Adrenal gland (tissue), 5 donors: ENCODE data around the gene RIPOR2.

Experiments used
- POLR2A ChIP-seq, 2 donors: fragments of 450-650 bp; IDR thresholded peaks; one replicate each; pipeline ENCODE4 v1.6.1; 2017; ENCODE audit warnings: antibody characterized with exemption in 2 of 2, mild to moderate bottlenecking in 2 of 2, moderate library complexity in 1 of 2
- TF ChIP-seq, protein P1 (sequence below), 6 experiments: fragments of 450-650 bp in 4 of 6; fragments of 200-600 bp in 2 of 6; sonication (generic) in 1 of 6; IDR thresholded peaks; 1 replicate in 5 of 6; 2 replicates in 1 of 6; pipeline versions ENCODE4 v1.5.1 to v1.8.0; 2016 to 2021; ENCODE audit warnings: antibody characterized with exemption in 6 of 6, mild to moderate bottlenecking in 2 of 6, moderate library complexity in 1 of 6
- donor health status: DM: no; HTN: no; CAD: no.

DNA sequence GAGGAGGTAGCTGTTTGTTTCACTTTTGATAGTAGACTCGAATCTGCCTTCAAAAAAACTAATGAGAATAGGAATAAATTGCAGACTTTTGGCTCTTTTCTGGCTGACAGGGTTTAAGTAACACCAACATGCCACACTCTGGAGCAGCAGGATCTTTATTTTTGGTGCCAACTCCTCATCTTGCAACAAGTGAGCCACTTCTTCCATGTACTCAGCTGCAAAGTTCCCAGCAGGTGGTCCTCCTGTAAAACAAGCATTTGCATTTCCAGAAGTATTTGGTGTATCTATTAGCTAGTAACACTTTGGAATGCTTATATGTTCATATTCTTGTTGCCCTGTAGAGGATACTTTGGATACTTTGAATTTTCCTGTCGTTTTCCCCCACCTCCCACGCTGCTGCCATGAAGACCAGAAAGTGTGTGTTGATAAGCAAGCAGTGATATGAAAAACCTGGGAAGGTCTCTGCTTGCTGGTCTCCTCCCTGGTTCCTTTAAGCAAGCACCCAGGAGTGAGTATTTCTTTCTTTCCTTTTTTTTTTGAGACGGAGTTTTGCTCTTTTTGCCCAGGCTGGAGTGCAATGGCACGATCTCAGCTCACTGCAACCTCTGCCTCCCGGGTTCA is 138.1 kb downstream of the RIPOR2 start:
- no peak for TF ChIP-seq POLR2A (IDR thresholded peaks at IDR 0.05)
- TF ChIP-seq, protein P1, sequence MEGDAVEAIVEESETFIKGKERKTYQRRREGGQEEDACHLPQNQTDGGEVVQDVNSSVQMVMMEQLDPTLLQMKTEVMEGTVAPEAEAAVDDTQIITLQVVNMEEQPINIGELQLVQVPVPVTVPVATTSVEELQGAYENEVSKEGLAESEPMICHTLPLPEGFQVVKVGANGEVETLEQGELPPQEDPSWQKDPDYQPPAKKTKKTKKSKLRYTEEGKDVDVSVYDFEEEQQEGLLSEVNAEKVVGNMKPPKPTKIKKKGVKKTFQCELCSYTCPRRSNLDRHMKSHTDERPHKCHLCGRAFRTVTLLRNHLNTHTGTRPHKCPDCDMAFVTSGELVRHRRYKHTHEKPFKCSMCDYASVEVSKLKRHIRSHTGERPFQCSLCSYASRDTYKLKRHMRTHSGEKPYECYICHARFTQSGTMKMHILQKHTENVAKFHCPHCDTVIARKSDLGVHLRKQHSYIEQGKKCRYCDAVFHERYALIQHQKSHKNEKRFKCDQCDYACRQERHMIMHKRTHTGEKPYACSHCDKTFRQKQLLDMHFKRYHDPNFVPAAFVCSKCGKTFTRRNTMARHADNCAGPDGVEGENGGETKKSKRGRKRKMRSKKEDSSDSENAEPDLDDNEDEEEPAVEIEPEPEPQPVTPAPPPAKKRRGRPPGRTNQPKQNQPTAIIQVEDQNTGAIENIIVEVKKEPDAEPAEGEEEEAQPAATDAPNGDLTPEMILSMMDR (IDR thresholded peaks at IDR 0.05): no peak
